HepG2 (cell line): ENCODE data around the gene LUC7L2. TPM values are rescaled to one million over a fixed set of nuclear protein-coding genes. Genes with fewer than 3 reads are reported as not detected.

Experiments used
- BRCA1 ChIP-seq: sonication (generic); formaldehyde crosslinking; IDR thresholded peaks from 2 replicates; pipeline ENCODE4 v1.4.0; 2020; ENCODE audit warnings: missing genetic modification reagents
- CREB1 ChIP-seq, 2 experiments: fragments of 450-650 bp in 1 of 2; IDR thresholded peaks; 2 replicates each; pipeline ENCODE4 v1.6.1; 2016 to 2017; ENCODE audit warnings: control low read depth in 1 of 2, mild to moderate bottlenecking in 1 of 2, missing compliant biosample characterization in 1 of 2, missing genetic modification characterization in 1 of 2
- FOXA1 ChIP-seq, 2 experiments: fragments of 450-650 bp in 1 of 2; sonication (generic) in 1 of 2; formaldehyde crosslinking in 1 of 2; IDR thresholded peaks; 2 replicates each; pipeline versions ENCODE4 v1.4.0 to v1.6.1; 2016 to 2020; ENCODE audit warnings: missing genetic modification reagents in 1 of 2
- FOXC1 ChIP-seq: sonication (generic); formaldehyde crosslinking; IDR thresholded peaks from 2 replicates; pipeline ENCODE4 v1.8.0; 2022; ENCODE audit warnings: mild to moderate bottlenecking, missing genetic modification reagents, borderline replicate concordance
- HMGA1 ChIP-seq: sonication (generic); formaldehyde crosslinking; conservative IDR thresholded peaks from 2 replicates; pipeline ENCODE4 v1.4.0; 2020; ENCODE audit warnings: missing genetic modification reagents
- HOXA3 ChIP-seq: sonication (generic); formaldehyde crosslinking; IDR thresholded peaks from 2 replicates; pipeline ENCODE4 v1.5.0; 2020; ENCODE audit warnings: missing genetic modification reagents
- NPAS2 ChIP-seq: sonication (generic); formaldehyde crosslinking; IDR thresholded peaks from 2 replicates; pipeline ENCODE4 v1.8.0; 2022; ENCODE audit warnings: mild to moderate bottlenecking, missing genetic modification reagents, borderline replicate concordance
- PAX8 ChIP-seq: sonication (generic); formaldehyde crosslinking; IDR thresholded peaks from 2 replicates; pipeline ENCODE4 v1.8.0; 2022; ENCODE audit warnings: mild to moderate bottlenecking, missing genetic modification reagents, borderline replicate concordance
- PCBP2 ChIP-seq: fragments of 200-400 bp; formaldehyde crosslinking; optimal IDR thresholded peaks from 2 replicates; pipeline ENCODE3; 2018; ENCODE audit warnings: low read length, low read depth; ENCODE audit not compliant: poor library complexity, severe bottlenecking
- RCOR2 ChIP-seq: IDR thresholded peaks from 2 replicates; pipeline ENCODE4 v1.6.1; 2016; ENCODE audit warnings: missing biosample characterization, missing genetic modification reagents
- RFX3 ChIP-seq: IDR thresholded peaks from 2 replicates; pipeline ENCODE4 v1.6.1; 2016; ENCODE audit warnings: missing biosample characterization, missing genetic modification reagents
- RFXAP ChIP-seq: sonication (generic); formaldehyde crosslinking; IDR thresholded peaks from 2 replicates; pipeline ENCODE4 v1.4.0; 2020; ENCODE audit warnings: missing genetic modification reagents, borderline replicate concordance
- ZEB1 ChIP-seq: IDR thresholded peaks from 2 replicates; pipeline ENCODE4 v1.6.1; 2012; ENCODE audit warnings: mild to moderate bottlenecking, low read depth, inconsistent platforms; ENCODE audit not compliant: insufficient replicate concordance
- ZMAT3 ChIP-seq: sonication (generic); formaldehyde crosslinking; conservative IDR thresholded peaks from 2 replicates; pipeline ENCODE4 v1.7.0; 2021; ENCODE audit warnings: missing genetic modification reagents
- ZNF296 ChIP-seq: sonication (generic); formaldehyde crosslinking; conservative IDR thresholded peaks from 2 replicates; pipeline ENCODE4 v1.5.0; 2020; ENCODE audit warnings: mild to moderate bottlenecking, missing genetic modification reagents
- ZNF30 ChIP-seq: sonication (generic); formaldehyde crosslinking; IDR thresholded peaks from 2 replicates; pipeline ENCODE4 v1.5.0; 2020; ENCODE audit warnings: mild to moderate bottlenecking, missing genetic modification reagents
- ZNF335 ChIP-seq: sonication (generic); formaldehyde crosslinking; IDR thresholded peaks from 2 replicates; pipeline ENCODE4 v1.4.0; 2020; ENCODE audit warnings: missing genetic modification reagents
- ZNF558 ChIP-seq: sonication (generic); formaldehyde crosslinking; IDR thresholded peaks from 2 replicates; pipeline ENCODE4 v1.9.0; 2022; ENCODE audit warnings: mild to moderate bottlenecking, missing genetic modification reagents, borderline replicate concordance
- ZSCAN9 ChIP-seq: IDR thresholded peaks from 2 replicates; pipeline ENCODE4 v1.6.1; 2016; ENCODE audit warnings: borderline replicate concordance
- polyA plus RNA-seq, 8 experiments: library from polyadenylated mRNA; depleted of rRNA in 3 of 8; stranded (reverse) in 7 of 8; unstranded in 1 of 8; fragments of >200 nt; fragmentation: Illumina TruSeq in 4 of 8; extraction: Trizol in 4 of 8; gene quantifications; 2 replicates each; pipeline versions ENCODE4 v1.2.1 to v1.2.3, GENCODE V29; 2011 to 2016; ENCODE audit warnings: low read depth in 4 of 8, missing spikeins in 1 of 8, mixed read lengths in 1 of 8; ENCODE audit not compliant: insufficient read depth in 1 of 8
- total RNA-seq, 5 experiments: library from RNA; depleted of rRNA; stranded (reverse); fragments of >200 nt; fragmentation: Illumina TruSeq; extraction: Trizol; gene quantifications; 2 replicates each; pipeline ENCODE4 v1.2.3, GENCODE V29; 2016; ENCODE audit warnings: low read depth in 1 of 5
- TF ChIP-seq, protein P1 (sequence below): sonication (generic); formaldehyde crosslinking; IDR thresholded peaks from 2 replicates; pipeline ENCODE4 v1.8.1; 2023; ENCODE audit warnings: missing genetic modification reagents, mild to moderate bottlenecking, borderline replicate concordance
- TF ChIP-seq, protein P2 (sequence below): sonication (generic); formaldehyde crosslinking; IDR thresholded peaks from 2 replicates; pipeline ENCODE4 v1.4.0; 2020; ENCODE audit warnings: missing genetic modification reagents
- TF ChIP-seq, protein P3 (sequence below): IDR thresholded peaks from 2 replicates; pipeline ENCODE4 v1.6.1; 2018; ENCODE audit warnings: missing genetic modification reagents, mild to moderate bottlenecking, missing compliant biosample characterization
- TF ChIP-seq, protein P4 (sequence below): IDR thresholded peaks from 2 replicates; pipeline ENCODE4 v1.6.1; 2012; ENCODE audit warnings: inconsistent platforms
- TF ChIP-seq, protein P5 (sequence below): sonication (generic); formaldehyde crosslinking; IDR thresholded peaks from 2 replicates; pipeline ENCODE4 v1.5.1; 2020; ENCODE audit warnings: missing genetic modification reagents, mild to moderate bottlenecking, borderline replicate concordance
- TF ChIP-seq, protein P6 (sequence below): sonication (generic); formaldehyde crosslinking; IDR thresholded peaks from 2 replicates; pipeline ENCODE4 v1.5.0; 2020; ENCODE audit warnings: missing genetic modification reagents, mild to moderate bottlenecking, borderline replicate concordance

The LUC7L2 gene
- total and polyA plus RNA-seq, 2 of the 13 experiments (the other 11 are each of a cell fraction or from before 2014, with no cell fraction given), result 17.9 to 50.7 TPM

DNA sequence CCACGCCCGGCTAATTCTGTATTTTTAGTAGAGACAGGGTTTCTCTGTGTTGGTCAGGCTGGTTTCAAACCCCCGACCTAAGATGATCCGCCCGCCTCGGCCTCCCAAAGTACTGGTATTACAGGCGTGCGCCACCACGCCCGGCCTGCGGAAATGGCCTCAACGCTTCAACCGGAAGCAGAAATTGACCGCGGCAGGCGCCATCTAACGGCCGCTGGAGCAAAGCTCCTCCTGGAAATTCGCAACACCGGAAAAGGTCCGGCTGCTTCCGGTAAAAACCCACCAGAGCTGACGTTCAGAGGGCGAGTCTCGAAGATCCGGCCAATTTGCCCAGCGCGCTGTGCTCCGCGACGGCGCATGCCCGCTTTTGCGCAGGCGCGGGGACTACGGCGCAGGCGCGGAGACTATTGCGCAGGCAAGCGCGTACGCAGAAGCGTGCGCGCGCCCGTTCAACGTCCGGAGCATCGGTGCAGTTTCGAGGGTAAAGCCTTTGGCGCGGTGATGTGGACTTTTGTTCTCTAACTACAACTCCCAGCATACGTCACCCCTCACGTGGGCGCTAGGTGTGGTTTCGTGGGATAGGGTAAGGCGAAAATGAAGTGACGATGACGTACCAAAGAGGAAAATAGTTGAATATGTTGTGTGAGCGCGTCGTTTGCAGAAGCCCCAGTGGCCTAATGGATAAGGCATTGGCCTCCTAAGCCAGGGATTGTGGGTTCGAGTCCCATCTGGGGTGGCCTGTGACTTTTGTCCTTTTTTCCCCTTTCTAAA is 19.5 kb upstream of the LUC7L2 start (continued):
- TF ChIP-seq, protein P1, sequence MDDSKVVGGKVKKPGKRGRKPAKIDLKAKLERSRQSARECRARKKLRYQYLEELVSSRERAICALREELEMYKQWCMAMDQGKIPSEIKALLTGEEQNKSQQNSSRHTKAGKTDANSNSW, result no peak; the same call in 1 of the 2 replicates
- peak; percentile 41; the same call in 1 of the 2 replicates for TF ChIP-seq RFXAP (CRISPR knock-in tag)
- peak; percentile 74 for TF ChIP-seq BRCA1
- TF ChIP-seq, protein P2, sequence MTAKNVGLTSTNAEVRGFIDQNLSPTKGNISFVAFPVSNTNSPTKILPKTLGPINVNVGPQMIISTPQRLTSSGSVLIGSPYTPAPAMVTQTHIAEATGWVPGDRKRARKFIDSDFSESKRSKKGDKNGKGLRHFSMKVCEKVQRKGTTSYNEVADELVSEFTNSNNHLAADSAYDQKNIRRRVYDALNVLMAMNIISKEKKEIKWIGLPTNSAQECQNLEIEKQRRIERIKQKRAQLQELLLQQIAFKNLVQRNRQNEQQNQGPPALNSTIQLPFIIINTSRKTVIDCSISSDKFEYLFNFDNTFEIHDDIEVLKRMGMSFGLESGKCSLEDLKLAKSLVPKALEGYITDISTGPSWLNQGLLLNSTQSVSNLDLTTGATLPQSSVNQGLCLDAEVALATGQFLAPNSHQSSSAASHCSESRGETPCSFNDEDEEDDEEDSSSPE, result peak; percentile 86
- peak; percentile 99 for TF ChIP-seq CREB1 (IDR thresholded peaks at IDR 0.05)
- peak; percentile 97 for TF ChIP-seq CREB1 (CRISPR knock-in tag; IDR thresholded peaks at IDR 0.05)
- TF ChIP-seq ZMAT3 (CRISPR knock-in tag), result no peak; the same call in 1 of the 2 replicates
- TF ChIP-seq, protein P3, sequence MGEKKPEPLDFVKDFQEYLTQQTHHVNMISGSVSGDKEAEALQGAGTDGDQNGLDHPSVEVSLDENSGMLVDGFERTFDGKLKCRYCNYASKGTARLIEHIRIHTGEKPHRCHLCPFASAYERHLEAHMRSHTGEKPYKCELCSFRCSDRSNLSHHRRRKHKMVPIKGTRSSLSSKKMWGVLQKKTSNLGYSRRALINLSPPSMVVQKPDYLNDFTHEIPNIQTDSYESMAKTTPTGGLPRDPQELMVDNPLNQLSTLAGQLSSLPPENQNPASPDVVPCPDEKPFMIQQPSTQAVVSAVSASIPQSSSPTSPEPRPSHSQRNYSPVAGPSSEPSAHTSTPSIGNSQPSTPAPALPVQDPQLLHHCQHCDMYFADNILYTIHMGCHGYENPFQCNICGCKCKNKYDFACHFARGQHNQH (CRISPR knock-in tag), result peak; percentile 88
- TF ChIP-seq, protein P4, sequence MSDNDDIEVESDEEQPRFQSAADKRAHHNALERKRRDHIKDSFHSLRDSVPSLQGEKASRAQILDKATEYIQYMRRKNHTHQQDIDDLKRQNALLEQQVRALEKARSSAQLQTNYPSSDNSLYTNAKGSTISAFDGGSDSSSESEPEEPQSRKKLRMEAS, result peak; percentile 84; the same call in 1 of the 2 replicates
- TF ChIP-seq, protein P5, sequence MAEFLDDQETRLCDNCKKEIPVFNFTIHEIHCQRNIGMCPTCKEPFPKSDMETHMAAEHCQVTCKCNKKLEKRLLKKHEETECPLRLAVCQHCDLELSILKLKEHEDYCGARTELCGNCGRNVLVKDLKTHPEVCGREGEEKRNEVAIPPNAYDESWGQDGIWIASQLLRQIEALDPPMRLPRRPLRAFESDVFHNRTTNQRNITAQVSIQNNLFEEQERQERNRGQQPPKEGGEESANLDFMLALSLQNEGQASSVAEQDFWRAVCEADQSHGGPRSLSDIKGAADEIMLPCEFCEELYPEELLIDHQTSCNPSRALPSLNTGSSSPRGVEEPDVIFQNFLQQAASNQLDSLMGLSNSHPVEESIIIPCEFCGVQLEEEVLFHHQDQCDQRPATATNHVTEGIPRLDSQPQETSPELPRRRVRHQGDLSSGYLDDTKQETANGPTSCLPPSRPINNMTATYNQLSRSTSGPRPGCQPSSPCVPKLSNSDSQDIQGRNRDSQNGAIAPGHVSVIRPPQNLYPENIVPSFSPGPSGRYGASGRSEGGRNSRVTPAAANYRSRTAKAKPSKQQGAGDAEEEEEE, result no peak
- no peak for TF ChIP-seq PCBP2
- TF ChIP-seq ZNF558, result no peak
- TF ChIP-seq ZNF335 (CRISPR knock-in tag), result peak; percentile 42; the same call in 1 of the 2 replicates
- TF ChIP-seq ZEB1, result peak; percentile 89
- no peak for TF ChIP-seq FOXA1 (IDR thresholded peaks at IDR 0.05)
- TF ChIP-seq FOXA1 (CRISPR knock-in tag; IDR thresholded peaks at IDR 0.05), result peak; percentile 42
- TF ChIP-seq RCOR2 (CRISPR knock-in tag), result peak; percentile 90
- TF ChIP-seq ZNF296 (CRISPR knock-in tag), result no peak
- peak; percentile 73; the same call in 1 of the 2 replicates for TF ChIP-seq ZSCAN9
- no peak for TF ChIP-seq HMGA1 (CRISPR knock-in tag)
- no peak for TF ChIP-seq RFX3
- 0 out of 2 replicates have a peak, but pooled peaks have one; percentile 81 for TF ChIP-seq PAX8 (CRISPR knock-in tag)
- TF ChIP-seq HOXA3, result peak; percentile 98
- peak; percentile 83 for TF ChIP-seq FOXC1 (CRISPR knock-in tag)
- TF ChIP-seq ZNF30, result no peak
- no peak for TF ChIP-seq NPAS2 (CRISPR knock-in tag)
- TF ChIP-seq, protein P6, sequence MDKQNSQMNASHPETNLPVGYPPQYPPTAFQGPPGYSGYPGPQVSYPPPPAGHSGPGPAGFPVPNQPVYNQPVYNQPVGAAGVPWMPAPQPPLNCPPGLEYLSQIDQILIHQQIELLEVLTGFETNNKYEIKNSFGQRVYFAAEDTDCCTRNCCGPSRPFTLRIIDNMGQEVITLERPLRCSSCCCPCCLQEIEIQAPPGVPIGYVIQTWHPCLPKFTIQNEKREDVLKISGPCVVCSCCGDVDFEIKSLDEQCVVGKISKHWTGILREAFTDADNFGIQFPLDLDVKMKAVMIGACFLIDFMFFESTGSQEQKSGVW (CRISPR knock-in tag), result no peak
